Astrocyte (in vitro differentiated cells and primary cell): ENCODE data around the gene LMF1. TPM values are rescaled to one million over a fixed set of nuclear protein-coding genes. Genes with fewer than 3 reads are reported as not detected.

Experiments
- DNase-seq: peaks from one replicate; pipeline ENCODE4 v3.0.0-alpha.2; 2010; ENCODE audit warnings: low read depth
- FAIRE-seq: peaks from 2 replicates; lab custom pipeline; 2011; peaks lifted over from hg19 to GRCh38; lab: Jason Lieb, UNC
- H2AFZ ChIP-seq: 2 replicates; pipeline ENCODE4 v1.6.0; 2012; ENCODE audit warnings: low read depth, low read length, inconsistent platforms
- H3K27ac ChIP-seq: 2 replicates; pipeline ENCODE4 v1.5.1; 2011; ENCODE audit warnings: low read depth, low read length, inconsistent platforms
- H3K27me3 ChIP-seq: 2 replicates; pipeline ENCODE4 v1.6.0; 2011; ENCODE audit warnings: low read length, inconsistent platforms; ENCODE audit not compliant: insufficient read depth
- H3K36me3 ChIP-seq: 2 replicates; pipeline ENCODE4 v1.5.1; 2011; ENCODE audit warnings: low read length, inconsistent platforms; ENCODE audit not compliant: insufficient read depth
- H3K4me1 ChIP-seq: 2 replicates; pipeline ENCODE4 v1.5.1; 2011; ENCODE audit warnings: low read length, inconsistent platforms; ENCODE audit not compliant: insufficient read depth
- H3K4me2 ChIP-seq: 2 replicates; pipeline ENCODE4 v1.6.0; 2012; ENCODE audit warnings: low read length, inconsistent platforms
- H3K4me3 ChIP-seq: 2 replicates; pipeline ENCODE4 v1.5.1; 2011; ENCODE audit warnings: low read depth, mild to moderate bottlenecking, low read length, inconsistent platforms; ENCODE audit not compliant: insufficient read depth
- H3K79me2 ChIP-seq: 2 replicates; pipeline ENCODE4 v1.6.0; 2012; ENCODE audit warnings: mild to moderate bottlenecking, low read length, inconsistent platforms; ENCODE audit not compliant: insufficient read depth
- H3K9ac ChIP-seq: 2 replicates; pipeline ENCODE4 v1.6.0; 2012; ENCODE audit warnings: mild to moderate bottlenecking, low read length, inconsistent platforms
- H3K9me3 ChIP-seq: 2 replicates; pipeline ENCODE4 v1.5.1; 2012; ENCODE audit warnings: low read depth, mild to moderate bottlenecking, low read length, inconsistent platforms; ENCODE audit not compliant: insufficient read depth
- H4K20me1 ChIP-seq: 2 replicates; pipeline ENCODE4 v1.6.0; 2012; ENCODE audit warnings: low read length, inconsistent platforms; ENCODE audit not compliant: insufficient read depth
- H3K27ac Mint-ChIP-seq: one replicate; pipeline ENCODE4 v1.8.0; 2021; ENCODE audit warnings: mild to moderate bottlenecking, mixed read lengths; ENCODE audit not compliant: unreplicated experiment
- H3K27me3 Mint-ChIP-seq: one replicate; pipeline ENCODE4 v1.8.0; 2021; ENCODE audit warnings: low read depth, mixed read lengths; ENCODE audit not compliant: unreplicated experiment
- H3K36me3 Mint-ChIP-seq: one replicate; pipeline ENCODE4 v1.8.0; 2021; ENCODE audit warnings: low read depth, mixed read lengths; ENCODE audit not compliant: unreplicated experiment
- H3K4me1 Mint-ChIP-seq: one replicate; pipeline ENCODE4 v1.8.0; 2021; ENCODE audit warnings: low read depth, mixed read lengths; ENCODE audit not compliant: unreplicated experiment
- H3K4me3 Mint-ChIP-seq: one replicate; pipeline ENCODE4 v1.8.0; 2021; ENCODE audit warnings: mild to moderate bottlenecking, moderate library complexity, mixed read lengths; ENCODE audit not compliant: unreplicated experiment
- H3K9me3 Mint-ChIP-seq: one replicate; pipeline ENCODE4 v1.8.0; 2021; ENCODE audit warnings: mild to moderate bottlenecking, mixed read lengths; ENCODE audit not compliant: unreplicated experiment
- EZH2 ChIP-seq: IDR thresholded peaks from 2 replicates; pipeline ENCODE4 v1.6.1; 2012; ENCODE audit warnings: mild to moderate bottlenecking, low read length, inconsistent platforms; ENCODE audit not compliant: insufficient read depth
- total RNA-seq: library from RNA; stranded (reverse); gene quantifications from 2 replicates; pipeline ENCODE4 v1.2.1, GENCODE V29; 2021
- TF ChIP-seq, protein P1 (sequence below): IDR thresholded peaks from 2 replicates; pipeline ENCODE4 v1.5.1; 2011; ENCODE audit warnings: low read depth, mild to moderate bottlenecking, inconsistent platforms, low read length, moderate library complexity; ENCODE audit not compliant: insufficient read depth

LMF1 gene
- total RNA-seq, 1 donor from 2014 or later: 12.6 TPM

DNA sequence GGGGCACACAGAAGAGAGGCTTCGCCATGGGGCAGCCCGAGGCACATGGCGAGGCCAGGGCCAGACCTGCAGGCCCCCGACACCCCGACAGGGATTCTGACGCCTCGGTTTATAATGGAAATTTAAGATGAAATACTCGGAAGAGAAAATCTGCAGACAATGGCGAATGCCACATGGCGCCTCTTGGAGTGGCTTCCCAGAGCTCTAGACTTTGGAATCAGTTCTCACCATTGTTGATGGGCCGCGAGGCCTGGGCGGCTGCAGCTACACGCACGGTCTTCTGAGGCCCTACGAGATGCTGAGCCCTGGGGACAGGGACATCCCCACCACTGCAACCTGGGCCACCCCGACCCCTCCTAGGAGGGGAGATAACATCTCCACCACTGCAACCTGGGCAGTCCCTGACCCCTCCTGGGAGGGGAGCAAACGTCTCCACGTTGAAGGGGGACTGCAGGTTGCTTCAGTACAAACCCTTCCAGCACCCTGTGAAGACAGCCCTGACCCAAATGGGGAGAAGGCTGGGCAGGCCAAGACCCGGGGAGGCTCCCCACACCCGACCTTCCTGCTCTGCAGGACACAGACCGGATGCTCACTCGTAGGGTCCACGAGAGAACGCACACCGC lies 56.9 kb downstream of the LMF1 start:
- FAIRE-seq: no peak
- H4K20me1 ChIP-seq: no peaks in the 10 kb centered on the region
- Mint-ChIP-seq H3K27ac (no peak overlapping the region), H3K4me1 (peaks cover 2% of the 10 kb centered on the region), H3K27me3 (peaks cover 6% of the 10 kb centered on the region), H3K9me3 (peaks cover 6% of the 10 kb centered on the region), H3K4me3 (no peak overlapping the region), H3K36me3 (peaks cover 5% of the 10 kb centered on the region)
- H3K27me3 ChIP-seq: no peaks in the 10 kb centered on the region
- no peak overlapping the region for H2AFZ ChIP-seq
- no peak for TF ChIP-seq EZH2
- TF ChIP-seq, protein P1, sequence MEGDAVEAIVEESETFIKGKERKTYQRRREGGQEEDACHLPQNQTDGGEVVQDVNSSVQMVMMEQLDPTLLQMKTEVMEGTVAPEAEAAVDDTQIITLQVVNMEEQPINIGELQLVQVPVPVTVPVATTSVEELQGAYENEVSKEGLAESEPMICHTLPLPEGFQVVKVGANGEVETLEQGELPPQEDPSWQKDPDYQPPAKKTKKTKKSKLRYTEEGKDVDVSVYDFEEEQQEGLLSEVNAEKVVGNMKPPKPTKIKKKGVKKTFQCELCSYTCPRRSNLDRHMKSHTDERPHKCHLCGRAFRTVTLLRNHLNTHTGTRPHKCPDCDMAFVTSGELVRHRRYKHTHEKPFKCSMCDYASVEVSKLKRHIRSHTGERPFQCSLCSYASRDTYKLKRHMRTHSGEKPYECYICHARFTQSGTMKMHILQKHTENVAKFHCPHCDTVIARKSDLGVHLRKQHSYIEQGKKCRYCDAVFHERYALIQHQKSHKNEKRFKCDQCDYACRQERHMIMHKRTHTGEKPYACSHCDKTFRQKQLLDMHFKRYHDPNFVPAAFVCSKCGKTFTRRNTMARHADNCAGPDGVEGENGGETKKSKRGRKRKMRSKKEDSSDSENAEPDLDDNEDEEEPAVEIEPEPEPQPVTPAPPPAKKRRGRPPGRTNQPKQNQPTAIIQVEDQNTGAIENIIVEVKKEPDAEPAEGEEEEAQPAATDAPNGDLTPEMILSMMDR: no peak
- no peaks in the 10 kb centered on the region for H3K36me3 ChIP-seq
- H3K4me2 ChIP-seq: no peak overlapping the region
- H3K9me3 ChIP-seq: no peaks in the 10 kb centered on the region
- no peak overlapping the region for H3K27ac ChIP-seq
- H3K9ac ChIP-seq: no peak overlapping the region
- H3K79me2 ChIP-seq: no peaks in the 10 kb centered on the region
- H3K4me3 ChIP-seq: no peak overlapping the region
- DNase-seq: no peak
- peaks cover 6% of the 10 kb centered on the region for H3K4me1 ChIP-seq

DNA sequence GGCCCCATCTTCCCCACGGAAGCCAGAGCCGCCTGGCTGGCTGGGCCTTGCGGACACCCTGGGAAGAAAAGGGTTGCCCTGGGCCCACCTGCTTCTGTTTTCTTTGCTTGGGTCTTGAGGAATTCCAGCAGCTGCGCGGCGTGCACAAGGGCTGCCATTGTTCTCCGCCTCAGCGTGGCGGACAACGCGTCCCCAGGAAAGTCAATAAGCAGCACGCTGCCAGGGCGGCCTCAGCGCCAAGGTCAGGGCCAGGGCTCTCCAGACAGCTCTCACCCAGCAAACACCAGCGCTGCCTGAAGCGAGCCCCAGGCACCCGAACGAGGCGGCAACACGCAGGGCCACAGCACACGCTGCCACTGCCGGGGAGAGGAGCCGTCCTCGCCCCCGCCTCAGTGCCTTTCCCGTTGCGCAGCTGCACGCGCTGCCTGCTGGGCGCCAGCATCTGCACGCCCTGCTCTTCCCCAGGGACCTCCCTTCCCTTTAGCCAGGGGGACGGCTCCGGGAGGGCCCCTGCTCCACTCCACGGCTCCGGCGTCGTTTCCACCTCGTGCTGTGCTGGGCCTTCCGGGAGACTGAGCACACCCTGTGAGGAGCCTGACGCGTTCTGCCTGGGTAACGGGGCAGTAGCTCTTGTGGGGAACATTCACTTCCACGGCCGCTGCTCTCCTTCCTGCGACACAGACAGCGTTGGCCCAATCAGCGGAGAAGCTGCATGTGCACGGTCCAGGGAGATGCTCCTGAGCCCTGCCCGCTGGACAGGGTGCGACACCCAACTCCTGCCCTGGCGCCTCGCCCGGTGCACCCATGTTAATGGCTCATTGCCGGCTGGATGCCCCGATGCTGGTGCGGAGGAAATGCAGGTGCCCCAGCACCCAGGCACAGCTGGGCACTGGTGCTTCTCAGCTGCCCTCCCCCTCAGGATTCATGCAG lies 57.8 kb downstream of the LMF1 start:
- Mint-ChIP-seq H3K9me3 (peaks cover 6% of the 10 kb centered on the region), H3K4me1 (peaks cover 2% of the 10 kb centered on the region), H3K27me3 (peaks cover 6% of the 10 kb centered on the region), H3K36me3 (peaks cover 8% of the 10 kb centered on the region), H3K4me3 (no peak overlapping the region), H3K27ac (no peak overlapping the region)
- no peaks in the 10 kb centered on the region for H3K27me3 ChIP-seq
- H3K9ac ChIP-seq: no peak overlapping the region
- no peak overlapping the region for H3K4me2 ChIP-seq
- no peaks in the 10 kb centered on the region for H4K20me1 ChIP-seq
- FAIRE-seq: no peak
- no peak for DNase-seq
- no peak for TF ChIP-seq EZH2
- TF ChIP-seq, protein P1: no peak
- H3K9me3 ChIP-seq: no peaks in the 10 kb centered on the region
- no peaks in the 10 kb centered on the region for H3K36me3 ChIP-seq
- H2AFZ ChIP-seq: no peak overlapping the region
- no peaks in the 10 kb centered on the region for H3K79me2 ChIP-seq
- H3K4me3 ChIP-seq: no peak overlapping the region
- peaks cover 6% of the 10 kb centered on the region for H3K4me1 ChIP-seq
- H3K27ac ChIP-seq: no peak overlapping the region
